PC-9 (cell line): ENCODE measurements around the gene SMURF1. TPM values are rescaled to one million over a fixed set of nuclear protein-coding genes. Genes with fewer than 3 reads are reported as not detected.

ENCODE experiments used
- BruUV-seq: library from RNA; stranded (reverse); fragments of 400-500 nt; replicated peaks from 2 replicates; lab custom pipeline; 2021; lab: Mats Ljungman, UMichigan
- CTCF ChIA-PET: fragments of 300-600 bp; sonication (Branson Sonifier 250); formaldehyde crosslinking; loops from one replicate; lab custom pipeline; 2022; ENCODE audit warnings: antibody characterized with exemption; lab: Charles Lee
- POLR2A ChIA-PET: fragments of 300-600 bp; sonication (Branson Sonifier 250); formaldehyde crosslinking; loops from one replicate; lab custom pipeline; 2022; ENCODE audit warnings: antibody characterized with exemption; ENCODE audit not compliant: unreplicated experiment; lab: Charles Lee
- DNase-seq, 2 experiments: peaks; one replicate each; pipeline versions ENCODE4 v3.0.0 to v3.0.0-alpha.2; 2015 to 2022; ENCODE audit warnings: mixed read lengths in 1 of 2
- H2AFZ ChIP-seq: fragments of 200-600 bp; sonication (generic); 2 replicates; pipeline ENCODE4 v1.8.1; 2017; ENCODE audit warnings: antibody characterized with exemption
- H3F3A ChIP-seq: fragments of 200-600 bp; sonication (generic); 2 replicates; pipeline ENCODE4 v1.8.1; 2017; ENCODE audit warnings: antibody characterized with exemption, mild to moderate bottlenecking, low read depth; ENCODE audit not compliant: insufficient read depth
- H3K27ac ChIP-seq: fragments of 200-600 bp; sonication (generic); 2 replicates; pipeline ENCODE4 v1.6.1; 2016; ENCODE audit warnings: mixed run types
- H3K27me3 ChIP-seq: fragments of 200-600 bp; sonication (generic); 2 replicates; pipeline ENCODE4 v1.6.1; 2016; ENCODE audit warnings: low read depth, mixed run types; ENCODE audit not compliant: insufficient read depth
- H3K36me3 ChIP-seq: fragments of 200-600 bp; sonication (generic); 2 replicates; pipeline ENCODE4 v1.6.1; 2016; ENCODE audit warnings: low read depth, mixed run types
- H3K4me1 ChIP-seq: fragments of 200-600 bp; sonication (generic); replicated peaks from 2 replicates; pipeline ENCODE4 v1.6.1; 2016; ENCODE audit warnings: mixed run types; ENCODE audit not compliant: insufficient read depth
- H3K4me2 ChIP-seq: fragments of 200-600 bp; sonication (generic); 2 replicates; pipeline ENCODE4 v1.6.1; 2017; ENCODE audit warnings: mixed run types
- H3K4me3 ChIP-seq: fragments of 200-600 bp; sonication (generic); 2 replicates; pipeline ENCODE4 v1.6.1; 2016; ENCODE audit warnings: mixed run types
- H3K79me2 ChIP-seq: fragments of 200-600 bp; sonication (generic); 2 replicates; pipeline ENCODE4 v1.6.1; 2017; ENCODE audit warnings: low read depth, mixed run types
- H3K9me2 ChIP-seq: fragments of 200-600 bp; sonication (generic); 2 replicates; pipeline ENCODE4 v1.8.1; 2017; ENCODE audit warnings: mild to moderate bottlenecking; ENCODE audit not compliant: insufficient read depth
- H3K9me3 ChIP-seq: fragments of 200-600 bp; sonication (generic); 2 replicates; pipeline ENCODE4 v1.8.1; 2016; ENCODE audit warnings: low read depth; ENCODE audit not compliant: insufficient read depth
- H4K20me1 ChIP-seq: fragments of 200-600 bp; sonication (generic); 2 replicates; pipeline ENCODE4 v1.8.1; 2017; ENCODE audit not compliant: insufficient read depth
- EZH2 ChIP-seq: fragments of 200-600 bp; sonication (generic); IDR thresholded peaks from 2 replicates; pipeline ENCODE4 v1.8.0; 2017; ENCODE audit warnings: antibody characterized with exemption, low read depth
- intact Hi-C: fragments of 100-400 bp; cut with micrococcal nuclease; formaldehyde crosslinking; loops from one replicate; pipeline ENCODE4 v1.10.0; 2022; ENCODE audit not compliant: unreplicated experiment
- total RNA-seq: library from RNA; stranded (reverse); gene quantifications from 2 replicates; pipeline ENCODE4 v1.2.3, GENCODE V29; 2021
- TF ChIP-seq, protein P1 (sequence below): fragments of 200-600 bp; sonication (generic); conservative IDR thresholded peaks from 2 replicates; pipeline ENCODE4 v1.6.1; 2017; ENCODE audit warnings: mixed run types, antibody characterized with exemption, mild to moderate bottlenecking, moderate library complexity

Gene SMURF1
- total RNA-seq, 1 experiment from 2014 or later = 53.2 TPM

DNA sequence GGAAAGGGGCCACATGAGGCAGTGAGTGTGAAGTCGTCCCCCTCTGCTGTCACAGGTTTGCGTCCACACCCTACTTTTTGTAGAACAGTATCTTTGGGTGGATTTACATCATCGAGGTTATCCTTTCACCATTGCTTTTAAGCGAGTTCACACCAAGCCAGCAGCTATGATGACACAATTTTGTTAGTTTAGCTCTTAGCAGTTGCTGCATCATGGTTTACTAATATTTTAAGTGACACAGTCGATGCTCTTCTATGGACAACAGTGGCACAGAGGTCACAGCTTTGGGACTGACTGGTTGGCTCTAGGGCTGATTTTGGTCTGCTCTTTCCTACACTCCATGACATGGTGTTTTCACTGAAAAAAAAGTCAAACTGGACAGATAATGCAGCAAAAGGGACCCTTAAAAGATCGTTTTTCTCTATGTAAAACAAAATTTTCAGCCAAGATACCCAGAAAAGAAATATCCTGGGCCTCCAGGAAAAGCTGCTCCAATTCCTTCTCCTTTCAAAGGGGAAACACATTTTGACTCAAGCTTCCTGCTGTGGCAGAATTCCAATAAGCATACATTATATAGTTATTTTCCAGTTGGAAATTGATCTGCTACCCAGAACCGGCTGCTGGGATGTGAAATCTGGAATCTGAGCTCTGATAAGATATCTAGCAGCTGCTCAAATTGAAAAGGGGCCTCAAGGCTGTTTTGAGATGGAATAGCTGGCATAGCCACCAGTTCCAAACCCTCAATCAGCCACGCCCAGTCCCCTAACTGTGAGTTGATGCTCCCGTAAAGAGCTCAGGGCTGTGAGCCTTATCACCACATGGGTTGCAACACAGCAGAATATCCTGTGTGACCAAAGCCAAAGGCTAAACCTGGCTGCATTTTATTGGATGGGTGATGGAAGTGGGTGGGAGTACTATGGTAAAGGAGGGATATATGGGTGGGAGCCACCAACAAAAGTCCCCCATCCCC is 114.2 kb downstream of the SMURF1 start:
- intact Hi-C loops = no loop called here
- Histone ChIP-seq H3F3A (peaks cover 47% of the 10 kb centered on the region), H3K36me3 (peaks cover 33% of the 10 kb centered on the region), H3K79me2 (no peaks in the 10 kb centered on the region; the same call in 1 of the 2 replicates), H3K27ac (no peak overlapping the region; the same call in 1 of the 2 replicates), H3K4me1 (no peaks in the 10 kb centered on the region), H3K4me2 (no peak overlapping the region), H3K9me2 (no peaks in the 10 kb centered on the region), H4K20me1 (no peaks in the 10 kb centered on the region; the same call in 1 of the 2 replicates), H3K9me3 (no peaks in the 10 kb centered on the region), H2AFZ (no peak overlapping the region), H3K4me3 (no peak overlapping the region), H3K27me3 (no peaks in the 10 kb centered on the region)
- DNase-seq = no peak
- TF ChIP-seq EZH2 = no peak
- TF ChIP-seq, protein P1, sequence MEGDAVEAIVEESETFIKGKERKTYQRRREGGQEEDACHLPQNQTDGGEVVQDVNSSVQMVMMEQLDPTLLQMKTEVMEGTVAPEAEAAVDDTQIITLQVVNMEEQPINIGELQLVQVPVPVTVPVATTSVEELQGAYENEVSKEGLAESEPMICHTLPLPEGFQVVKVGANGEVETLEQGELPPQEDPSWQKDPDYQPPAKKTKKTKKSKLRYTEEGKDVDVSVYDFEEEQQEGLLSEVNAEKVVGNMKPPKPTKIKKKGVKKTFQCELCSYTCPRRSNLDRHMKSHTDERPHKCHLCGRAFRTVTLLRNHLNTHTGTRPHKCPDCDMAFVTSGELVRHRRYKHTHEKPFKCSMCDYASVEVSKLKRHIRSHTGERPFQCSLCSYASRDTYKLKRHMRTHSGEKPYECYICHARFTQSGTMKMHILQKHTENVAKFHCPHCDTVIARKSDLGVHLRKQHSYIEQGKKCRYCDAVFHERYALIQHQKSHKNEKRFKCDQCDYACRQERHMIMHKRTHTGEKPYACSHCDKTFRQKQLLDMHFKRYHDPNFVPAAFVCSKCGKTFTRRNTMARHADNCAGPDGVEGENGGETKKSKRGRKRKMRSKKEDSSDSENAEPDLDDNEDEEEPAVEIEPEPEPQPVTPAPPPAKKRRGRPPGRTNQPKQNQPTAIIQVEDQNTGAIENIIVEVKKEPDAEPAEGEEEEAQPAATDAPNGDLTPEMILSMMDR = no peak
- ChIA-PET CTCF (interaction anchor here (0.5 kb wide), 1 partner anchor 122 kb away, joined by 4 read pairs; no protein-coding TSS in a partner anchor), POLR2A (no interaction called here)
- BruUV-seq = no TSS peak

DNA sequence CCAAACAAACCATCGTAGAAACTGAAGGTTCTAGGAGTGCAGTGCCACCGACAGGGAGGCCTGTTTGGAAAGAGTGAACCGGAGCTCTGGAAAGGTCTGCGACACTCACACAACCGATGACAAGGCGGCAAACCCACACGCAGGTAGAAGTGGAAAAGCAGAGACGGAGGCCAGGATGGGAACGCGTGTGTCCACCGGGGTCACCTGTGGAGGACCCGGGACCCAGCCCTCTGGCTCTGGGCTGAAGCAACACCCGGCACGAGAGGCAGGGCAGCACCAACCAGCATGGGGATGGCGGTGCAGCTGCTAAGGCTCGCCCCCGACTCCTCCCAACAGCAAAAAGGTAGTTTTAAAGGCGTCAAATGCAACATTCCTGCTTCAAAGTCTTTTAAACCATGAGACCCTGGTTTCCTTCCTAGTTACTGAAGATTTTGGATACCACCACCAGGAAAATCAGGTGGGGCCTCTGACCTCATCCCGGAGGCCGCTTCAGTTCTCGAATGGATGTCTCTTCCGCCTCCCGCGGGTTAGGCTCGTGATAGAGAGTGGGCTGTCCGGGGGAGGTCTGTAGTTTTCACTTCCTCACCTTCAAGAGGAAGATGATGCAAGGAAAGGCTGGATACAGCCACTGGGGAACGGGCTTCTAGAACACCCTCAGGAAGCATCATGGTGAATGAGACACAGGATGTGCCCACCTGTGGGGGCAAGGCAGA is 115.5 kb downstream of the SMURF1 start:
- Histone ChIP-seq H3K4me3 (no peak overlapping the region), H3K27me3 (no peaks in the 10 kb centered on the region), H4K20me1 (no peaks in the 10 kb centered on the region; the same call in 1 of the 2 replicates), H3K4me1 (no peaks in the 10 kb centered on the region), H3K9me3 (no peaks in the 10 kb centered on the region), H2AFZ (no peak overlapping the region), H3K36me3 (peaks cover 31% of the 10 kb centered on the region), H3K4me2 (no peak overlapping the region), H3K9me2 (no peaks in the 10 kb centered on the region), H3F3A (peaks cover 50% of the 10 kb centered on the region), H3K79me2 (no peaks in the 10 kb centered on the region; the same call in 1 of the 2 replicates), H3K27ac (no peak overlapping the region)
- DNase-seq = no peak
- no peak for TF ChIP-seq EZH2
- TF ChIP-seq, protein P1 = no peak
- POLR2A ChIA-PET = no interaction called here
- CTCF ChIA-PET = interaction anchor here (0.5 kb wide), 1 partner anchor 121 kb away, joined by 4 read pairs; no protein-coding TSS in a partner anchor
- BruUV-seq = no TSS peak
- intact Hi-C loops = no loop called here

DNA sequence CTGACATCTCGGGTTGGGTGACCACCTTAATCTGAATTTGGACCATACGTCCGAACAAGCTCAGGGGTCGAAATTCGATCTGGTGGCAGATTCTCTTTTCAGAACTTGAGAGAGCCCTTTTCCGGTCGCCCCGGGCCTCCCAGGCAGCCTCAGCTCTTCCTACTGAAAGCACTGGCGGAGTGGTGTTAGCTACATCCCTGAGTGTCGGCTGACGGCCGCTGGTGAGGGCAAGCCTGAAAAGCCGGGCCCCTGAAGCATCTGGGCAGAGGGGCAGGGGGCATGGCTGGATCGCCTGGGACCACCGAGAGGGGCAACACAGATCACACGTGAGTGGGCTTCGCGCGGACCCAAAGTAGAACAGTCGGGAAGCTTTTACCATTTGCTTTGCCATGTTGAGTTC is 116.1 kb downstream of the SMURF1 start:
- no TSS peak for BruUV-seq
- Histone ChIP-seq H2AFZ (no peak overlapping the region), H3K27me3 (no peaks in the 10 kb centered on the region), H3K4me2 (no peak overlapping the region), H3K9me2 (no peaks in the 10 kb centered on the region), H3K27ac (no peak overlapping the region), H3K4me1 (no peaks in the 10 kb centered on the region), H3K9me3 (no peaks in the 10 kb centered on the region), H3F3A (peaks cover 50% of the 10 kb centered on the region), H3K79me2 (no peaks in the 10 kb centered on the region; the same call in 1 of the 2 replicates), H3K36me3 (peaks cover 26% of the 10 kb centered on the region), H3K4me3 (no peak overlapping the region), H4K20me1 (no peaks in the 10 kb centered on the region; the same call in 1 of the 2 replicates)
- no peak for DNase-seq
- TF ChIP-seq, protein P1 = no peak
- no peak for TF ChIP-seq EZH2
- CTCF ChIA-PET = no interaction called here
- intact Hi-C loops = no loop called here
- POLR2A ChIA-PET = interaction anchor here (0.7 kb wide), 1 partner anchor 60 kb away, joined by 4 read pairs; no protein-coding TSS in a partner anchor
